Astrocyte (in vitro differentiated cells and primary cell): ENCODE data around the gene ZNF385C. TPM values are rescaled to one million over a fixed set of nuclear protein-coding genes. Genes with fewer than 3 reads are reported as not detected.
A peak's percentile ranks its signal among the peaks of the same experiment; 100 is the strongest.

Experiments
- DNase-seq: peaks from one replicate; pipeline ENCODE4 v3.0.0-alpha.2; 2010; ENCODE audit warnings: low read depth
- FAIRE-seq: peaks from 2 replicates; lab custom pipeline; 2011; peaks lifted over from hg19 to GRCh38; lab: Jason Lieb, UNC
- H2AFZ ChIP-seq: 2 replicates; pipeline ENCODE4 v1.6.0; 2012; ENCODE audit warnings: low read depth, low read length, inconsistent platforms
- H3K27ac ChIP-seq: 2 replicates; pipeline ENCODE4 v1.5.1; 2011; ENCODE audit warnings: low read depth, low read length, inconsistent platforms
- H3K27me3 ChIP-seq: 2 replicates; pipeline ENCODE4 v1.6.0; 2011; ENCODE audit warnings: low read length, inconsistent platforms; ENCODE audit not compliant: insufficient read depth
- H3K36me3 ChIP-seq: 2 replicates; pipeline ENCODE4 v1.5.1; 2011; ENCODE audit warnings: low read length, inconsistent platforms; ENCODE audit not compliant: insufficient read depth
- H3K4me1 ChIP-seq: 2 replicates; pipeline ENCODE4 v1.5.1; 2011; ENCODE audit warnings: low read length, inconsistent platforms; ENCODE audit not compliant: insufficient read depth
- H3K4me2 ChIP-seq: 2 replicates; pipeline ENCODE4 v1.6.0; 2012; ENCODE audit warnings: low read length, inconsistent platforms
- H3K4me3 ChIP-seq: 2 replicates; pipeline ENCODE4 v1.5.1; 2011; ENCODE audit warnings: low read depth, mild to moderate bottlenecking, low read length, inconsistent platforms; ENCODE audit not compliant: insufficient read depth
- H3K79me2 ChIP-seq: 2 replicates; pipeline ENCODE4 v1.6.0; 2012; ENCODE audit warnings: mild to moderate bottlenecking, low read length, inconsistent platforms; ENCODE audit not compliant: insufficient read depth
- H3K9ac ChIP-seq: 2 replicates; pipeline ENCODE4 v1.6.0; 2012; ENCODE audit warnings: mild to moderate bottlenecking, low read length, inconsistent platforms
- H3K9me3 ChIP-seq: 2 replicates; pipeline ENCODE4 v1.5.1; 2012; ENCODE audit warnings: low read depth, mild to moderate bottlenecking, low read length, inconsistent platforms; ENCODE audit not compliant: insufficient read depth
- H4K20me1 ChIP-seq: 2 replicates; pipeline ENCODE4 v1.6.0; 2012; ENCODE audit warnings: low read length, inconsistent platforms; ENCODE audit not compliant: insufficient read depth
- H3K27ac Mint-ChIP-seq: one replicate; pipeline ENCODE4 v1.8.0; 2021; ENCODE audit warnings: mild to moderate bottlenecking, mixed read lengths; ENCODE audit not compliant: unreplicated experiment
- H3K27me3 Mint-ChIP-seq: one replicate; pipeline ENCODE4 v1.8.0; 2021; ENCODE audit warnings: low read depth, mixed read lengths; ENCODE audit not compliant: unreplicated experiment
- H3K36me3 Mint-ChIP-seq: one replicate; pipeline ENCODE4 v1.8.0; 2021; ENCODE audit warnings: low read depth, mixed read lengths; ENCODE audit not compliant: unreplicated experiment
- H3K4me1 Mint-ChIP-seq: one replicate; pipeline ENCODE4 v1.8.0; 2021; ENCODE audit warnings: low read depth, mixed read lengths; ENCODE audit not compliant: unreplicated experiment
- H3K4me3 Mint-ChIP-seq: one replicate; pipeline ENCODE4 v1.8.0; 2021; ENCODE audit warnings: mild to moderate bottlenecking, moderate library complexity, mixed read lengths; ENCODE audit not compliant: unreplicated experiment
- H3K9me3 Mint-ChIP-seq: one replicate; pipeline ENCODE4 v1.8.0; 2021; ENCODE audit warnings: mild to moderate bottlenecking, mixed read lengths; ENCODE audit not compliant: unreplicated experiment
- EZH2 ChIP-seq: IDR thresholded peaks from 2 replicates; pipeline ENCODE4 v1.6.1; 2012; ENCODE audit warnings: mild to moderate bottlenecking, low read length, inconsistent platforms; ENCODE audit not compliant: insufficient read depth
- total RNA-seq: library from RNA; stranded (reverse); gene quantifications from 2 replicates; pipeline ENCODE4 v1.2.1, GENCODE V29; 2021
- TF ChIP-seq, protein P1 (sequence below): IDR thresholded peaks from 2 replicates; pipeline ENCODE4 v1.5.1; 2011; ENCODE audit warnings: low read depth, mild to moderate bottlenecking, inconsistent platforms, low read length, moderate library complexity; ENCODE audit not compliant: insufficient read depth

ZNF385C gene
- total RNA-seq, 1 donor from 2014 or later, result 0.39 TPM

- Histone ChIP-seq H3K4me2 (no peak overlapping the region), H4K20me1 (peaks cover 18% of the 10 kb centered on the region), H3K4me3 (no peak overlapping the region), H3K79me2 (peaks cover 5% of the 10 kb centered on the region), H3K9me3 (no peaks in the 10 kb centered on the region), H3K36me3 (peaks cover 20% of the 10 kb centered on the region), H3K27me3 (no peaks in the 10 kb centered on the region), H3K9ac (no peak overlapping the region), H2AFZ (no peak overlapping the region), H3K4me1 (peaks cover 4% of the 10 kb centered on the region), H3K27ac (no peak overlapping the region)
- no peak overlapping the region for H3K27ac Mint-ChIP-seq
- H3K27me3 Mint-ChIP-seq, result no peaks in the 10 kb centered on the region
- no peak for TF ChIP-seq EZH2
- TF ChIP-seq, protein P1, sequence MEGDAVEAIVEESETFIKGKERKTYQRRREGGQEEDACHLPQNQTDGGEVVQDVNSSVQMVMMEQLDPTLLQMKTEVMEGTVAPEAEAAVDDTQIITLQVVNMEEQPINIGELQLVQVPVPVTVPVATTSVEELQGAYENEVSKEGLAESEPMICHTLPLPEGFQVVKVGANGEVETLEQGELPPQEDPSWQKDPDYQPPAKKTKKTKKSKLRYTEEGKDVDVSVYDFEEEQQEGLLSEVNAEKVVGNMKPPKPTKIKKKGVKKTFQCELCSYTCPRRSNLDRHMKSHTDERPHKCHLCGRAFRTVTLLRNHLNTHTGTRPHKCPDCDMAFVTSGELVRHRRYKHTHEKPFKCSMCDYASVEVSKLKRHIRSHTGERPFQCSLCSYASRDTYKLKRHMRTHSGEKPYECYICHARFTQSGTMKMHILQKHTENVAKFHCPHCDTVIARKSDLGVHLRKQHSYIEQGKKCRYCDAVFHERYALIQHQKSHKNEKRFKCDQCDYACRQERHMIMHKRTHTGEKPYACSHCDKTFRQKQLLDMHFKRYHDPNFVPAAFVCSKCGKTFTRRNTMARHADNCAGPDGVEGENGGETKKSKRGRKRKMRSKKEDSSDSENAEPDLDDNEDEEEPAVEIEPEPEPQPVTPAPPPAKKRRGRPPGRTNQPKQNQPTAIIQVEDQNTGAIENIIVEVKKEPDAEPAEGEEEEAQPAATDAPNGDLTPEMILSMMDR, result no peak
- no peak overlapping the region for H3K4me3 Mint-ChIP-seq
- peaks cover 13% of the 10 kb centered on the region for H3K4me1 Mint-ChIP-seq
- DNase-seq (no peak), FAIRE-seq (no peak)
- H3K36me3 Mint-ChIP-seq, result peaks cover 16% of the 10 kb centered on the region
- no peaks in the 10 kb centered on the region for H3K9me3 Mint-ChIP-seq
Measured at GRCh38 chr17:42124256-42124655, 26.0 kb upstream of the ZNF385C start.

GRCh38 chr17:42122371-42123303 is 24.4 kb upstream of the ZNF385C start, which contains the start of gene HSPB9:
Gene HSPB9 (plus strand): TSS chr17:42122804. CDS start chr17:42122851, 47 bp downstream.
- Histone ChIP-seq H4K20me1 (peaks cover 10% of the 10 kb centered on the region), H2AFZ (no peak within 1 kb of the TSS), H3K9ac (no peak within 1 kb of the TSS), H3K36me3 (peaks cover 8% of the 10 kb centered on the region), H3K4me3 (no peak within 1 kb of the TSS), H3K4me2 (peak within 1 kb of the TSS; percentile 79), H3K79me2 (no peaks in the 10 kb centered on the region), H3K27ac (no peak within 1 kb of the TSS), H3K9me3 (no peaks in the 10 kb centered on the region), H3K4me1 (peaks cover 4% of the 10 kb centered on the region), H3K27me3 (no peaks in the 10 kb centered on the region)
- Mint-ChIP-seq H3K36me3 (peaks cover 6% of the 10 kb centered on the region), H3K9me3 (no peaks in the 10 kb centered on the region), H3K4me3 (peak within 1 kb of the TSS; percentile 73), H3K27me3 (no peaks in the 10 kb centered on the region), H3K27ac (peak within 1 kb of the TSS; percentile 78), H3K4me1 (peaks cover 3% of the 10 kb centered on the region)
- DNase-seq (no peak), FAIRE-seq (no peak)
- TF ChIP-seq, protein P1, result no peak
- no peak for TF ChIP-seq EZH2
